PFSK-1 (cell line): ENCODE data around the gene DCAF8.

Source experiments
- FOXP2 ChIP-seq: optimal IDR thresholded peaks from 2 replicates; pipeline ENCODE3; 2011; ENCODE audit warnings: borderline replicate concordance, control low read depth, inconsistent platforms; ENCODE audit not compliant: insufficient read depth; ENCODE audit errors: extremely low read length, extremely low read depth
- POLR2AphosphoS5 ChIP-seq: IDR thresholded peaks from 2 replicates; pipeline ENCODE4 v1.6.1; 2012; ENCODE audit warnings: low read depth, mild to moderate bottlenecking, control low read depth, low read length, moderate library complexity
- TAF1 ChIP-seq: IDR thresholded peaks from 2 replicates; pipeline ENCODE4 v1.6.1; 2012; ENCODE audit warnings: low read length, control low read depth, borderline replicate concordance; ENCODE audit not compliant: insufficient read depth

GRCh38 chr1:160239582-160240299 is 22.6 kb downstream of the DCAF8 start:
- no peak for TF ChIP-seq FOXP2
- TF ChIP-seq TAF1 = no peak
- no peak for TF ChIP-seq POLR2AphosphoS5
